A549 (cell line): ENCODE results near the gene SCARB1.

ENCODE experiments used
- CTCF ChIP-seq: fragments of >200 bp; sonication (Bioruptor Twin); formaldehyde crosslinking; IDR thresholded peaks from 3 replicates; pipeline ENCODE4 v1.5.1; 2016
- ELK1 ChIP-seq: fragments of 150-350 bp; IDR thresholded peaks from 2 replicates; pipeline ENCODE4 v1.6.1; 2014; ENCODE audit warnings: low read depth, mild to moderate bottlenecking, low read length
- EP300 ChIP-seq, 2 experiments: fragments of >200 bp; sonication (Bioruptor Twin); formaldehyde crosslinking; IDR thresholded peaks; 2 replicates in 1 of 2; 3 replicates in 1 of 2; pipeline ENCODE4 v1.6.1; 2016 to 2017
- GATA3 ChIP-seq: IDR thresholded peaks from 2 replicates; pipeline ENCODE4 v1.6.1; 2012; ENCODE audit warnings: borderline replicate concordance
- HDAC2 ChIP-seq: fragments of 200-600 bp; sonication (generic); IDR thresholded peaks from 2 replicates; pipeline ENCODE4 v1.6.1; 2016
- JUNB ChIP-seq: fragments of >200 bp; sonication (Bioruptor Twin); formaldehyde crosslinking; IDR thresholded peaks from 2 replicates; pipeline ENCODE4 v1.6.1; 2016
- KDM1A ChIP-seq: fragments of 200-600 bp; sonication (generic); IDR thresholded peaks from 2 replicates; pipeline ENCODE4 v1.6.1; 2016; ENCODE audit warnings: low read depth, mild to moderate bottlenecking
- MAFK ChIP-seq: fragments of 450-650 bp; IDR thresholded peaks from 2 replicates; pipeline ENCODE4 v1.6.1; 2014; ENCODE audit not compliant: partially characterized antibody
- MYC ChIP-seq: IDR thresholded peaks from 2 replicates; pipeline ENCODE4 v1.6.1; 2012; ENCODE audit warnings: mild to moderate bottlenecking, inconsistent platforms, low read length, improper control_type of control experiment, borderline replicate concordance
- POLR2A ChIP-seq: IDR thresholded peaks from 2 replicates; pipeline ENCODE4 v1.6.1; 2012; ENCODE audit warnings: mild to moderate bottlenecking, low read length
- POLR2AphosphoS2 ChIP-seq: conservative IDR thresholded peaks from 2 replicates; pipeline ENCODE4 v1.6.1; 2012; ENCODE audit warnings: low read length, improper control_type of control experiment, inconsistent platforms
- RAD21 ChIP-seq, 2 experiments: fragments of >200 bp in 1 of 2; sonication (Bioruptor Twin) in 1 of 2; formaldehyde crosslinking in 1 of 2; IDR thresholded peaks in 1 of 2; conservative IDR thresholded peaks in 1 of 2; 2 replicates in 1 of 2; 3 replicates in 1 of 2; pipeline ENCODE4 v1.6.1; 2012 to 2018; ENCODE audit warnings: inconsistent platforms in 1 of 2
- RFX5 ChIP-seq: fragments of 450-650 bp; IDR thresholded peaks from 2 replicates; pipeline ENCODE4 v1.7.1; 2014; ENCODE audit warnings: antibody characterized with exemption, mild to moderate bottlenecking, moderate library complexity
- RNF2 ChIP-seq: fragments of 200-600 bp; sonication (generic); IDR thresholded peaks from 2 replicates; pipeline ENCODE4 v1.6.1; 2016; ENCODE audit warnings: low read depth, mild to moderate bottlenecking, antibody characterized with exemption, moderate library complexity, borderline replicate concordance

DNA sequence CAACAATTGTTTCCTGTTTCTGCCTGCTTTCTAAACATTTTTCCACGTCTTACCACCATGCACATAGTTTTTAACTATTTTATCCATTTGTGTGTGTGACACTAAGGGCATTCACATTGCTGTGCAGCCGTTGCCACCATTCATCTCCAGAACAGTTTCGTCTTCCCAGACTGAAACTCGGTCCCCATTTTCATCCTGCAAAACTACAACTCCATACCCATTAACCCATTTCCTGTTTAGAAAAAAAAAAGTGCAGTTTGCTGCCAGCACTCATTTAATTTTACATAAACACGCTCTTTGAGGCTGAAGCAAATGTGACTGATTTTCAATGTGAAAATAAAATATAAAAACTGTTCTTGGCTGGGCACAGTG is 35.2 kb upstream of the SCARB1 start:
- TF ChIP-seq POLR2A (no peak), RNF2 (no peak), POLR2AphosphoS2 (no peak), MAFK (no peak), HDAC2 (no peak), RFX5 (no peak), MYC (no peak), CTCF (no peak), EP300 (IDR thresholded peaks at IDR 0.05) (no peak), RAD21 (conservative IDR thresholded peaks at IDR 0.05 in 1 of 2, IDR thresholded peaks at IDR 0.05 in 1 of 2) (no peak), JUNB (no peak), ELK1 (no peak), KDM1A (no peak), GATA3 (no peak)
